Measurements from ENCODE around the gene CLNK. TPM values are rescaled to one million over a fixed set of nuclear protein-coding genes. Genes with fewer than 3 reads are reported as not detected.

The CLNK gene
- total RNA-seq, 2 experiments from 2014 or later: 0.05 to 0.17 TPM

GRCh38 chr4:10694151-10694827, 9.7 kb upstream of the CLNK start:
- Mint-ChIP-seq H3K9me3 (no peaks in the 10 kb centered on the region), H3K27ac (no peak overlapping the region), H3K4me3 (no peak overlapping the region), H3K36me3 (ENCODE audit: low read depth) (no peaks in the 10 kb centered on the region), H3K27me3 (no peaks in the 10 kb centered on the region), H3K4me1 (ENCODE audit: low read depth) (no peaks in the 10 kb centered on the region)
- Histone ChIP-seq H3K36me3 (ENCODE audit: insufficient read depth, low read length) (no peaks in the 10 kb centered on the region), H3K9me3 (ENCODE audit: control insufficient read depth in 1 of 2, insufficient read depth in 1 of 2, low read length in 2 of 2) (no peaks in the 10 kb centered on the region), H3K4me1 (ENCODE audit: insufficient read depth, low read length) (no peaks in the 10 kb centered on the region), H3K27ac (ENCODE audit: low read depth in 1 of 2, low read length in 2 of 2) (no peak overlapping the region), H3K4me3 (ENCODE audit: low read length) (no peak overlapping the region), H3K27me3 (ENCODE audit: control insufficient read depth in 1 of 2, insufficient read depth in 2 of 2, low read length in 2 of 2) (no peaks in the 10 kb centered on the region)
- CTCF ChIA-PET: no interaction called here
- TF ChIP-seq, protein P1, sequence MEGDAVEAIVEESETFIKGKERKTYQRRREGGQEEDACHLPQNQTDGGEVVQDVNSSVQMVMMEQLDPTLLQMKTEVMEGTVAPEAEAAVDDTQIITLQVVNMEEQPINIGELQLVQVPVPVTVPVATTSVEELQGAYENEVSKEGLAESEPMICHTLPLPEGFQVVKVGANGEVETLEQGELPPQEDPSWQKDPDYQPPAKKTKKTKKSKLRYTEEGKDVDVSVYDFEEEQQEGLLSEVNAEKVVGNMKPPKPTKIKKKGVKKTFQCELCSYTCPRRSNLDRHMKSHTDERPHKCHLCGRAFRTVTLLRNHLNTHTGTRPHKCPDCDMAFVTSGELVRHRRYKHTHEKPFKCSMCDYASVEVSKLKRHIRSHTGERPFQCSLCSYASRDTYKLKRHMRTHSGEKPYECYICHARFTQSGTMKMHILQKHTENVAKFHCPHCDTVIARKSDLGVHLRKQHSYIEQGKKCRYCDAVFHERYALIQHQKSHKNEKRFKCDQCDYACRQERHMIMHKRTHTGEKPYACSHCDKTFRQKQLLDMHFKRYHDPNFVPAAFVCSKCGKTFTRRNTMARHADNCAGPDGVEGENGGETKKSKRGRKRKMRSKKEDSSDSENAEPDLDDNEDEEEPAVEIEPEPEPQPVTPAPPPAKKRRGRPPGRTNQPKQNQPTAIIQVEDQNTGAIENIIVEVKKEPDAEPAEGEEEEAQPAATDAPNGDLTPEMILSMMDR (IDR thresholded peaks at IDR 0.05): no peak
- ATAC-seq (ENCODE audit: poor library complexity) (no peak), DNase-seq (no peak)
- intact Hi-C loops (cut with DNase I, micrococcal nuclease): no loop called here
- POLR2A ChIA-PET: no interaction called here

GRCh38 chr4:10691651-10692050, 7.1 kb upstream of the CLNK start:
- TF ChIP-seq, protein P1 (IDR thresholded peaks at IDR 0.05): no peak
- no peak overlapping the region for H3K27ac ChIP-seq (ENCODE audit: low read depth in 1 of 2, low read length in 2 of 2)
- H3K27ac Mint-ChIP-seq: no peak overlapping the region
- H3K27me3 Mint-ChIP-seq: no peaks in the 10 kb centered on the region
- H3K4me1 ChIP-seq (ENCODE audit: insufficient read depth, low read length): no peaks in the 10 kb centered on the region
- H3K9me3 ChIP-seq (ENCODE audit: control insufficient read depth in 1 of 2, insufficient read depth in 1 of 2, low read length in 2 of 2): no peaks in the 10 kb centered on the region
- no peak overlapping the region for H3K4me3 ChIP-seq (ENCODE audit: low read length)
- intact Hi-C loops (cut with DNase I, micrococcal nuclease): no loop called here
- H3K4me3 Mint-ChIP-seq: no peak overlapping the region
- CTCF ChIA-PET: no interaction called here
- DNase-seq: no peak
- no peaks in the 10 kb centered on the region for H3K27me3 ChIP-seq (ENCODE audit: control insufficient read depth in 1 of 2, insufficient read depth in 2 of 2, low read length in 2 of 2)
- H3K36me3 Mint-ChIP-seq (ENCODE audit: low read depth): no peaks in the 10 kb centered on the region
- no peaks in the 10 kb centered on the region for H3K36me3 ChIP-seq (ENCODE audit: insufficient read depth, low read length)
- POLR2A ChIA-PET: no interaction called here
- no peak for ATAC-seq (ENCODE audit: poor library complexity)
- H3K9me3 Mint-ChIP-seq: no peaks in the 10 kb centered on the region
- H3K4me1 Mint-ChIP-seq (ENCODE audit: low read depth): no peaks in the 10 kb centered on the region

- no peaks in the 10 kb centered on the region for H3K27me3 ChIP-seq (ENCODE audit: control insufficient read depth in 1 of 2, insufficient read depth in 2 of 2, low read length in 2 of 2)
- H3K4me3 ChIP-seq (ENCODE audit: low read length): no peak overlapping the region
- TF ChIP-seq, protein P1 (IDR thresholded peaks at IDR 0.05): no peak
- no peaks in the 10 kb centered on the region for H3K36me3 Mint-ChIP-seq (ENCODE audit: low read depth)
- no peaks in the 10 kb centered on the region for H3K9me3 Mint-ChIP-seq
- H3K27me3 Mint-ChIP-seq: no peaks in the 10 kb centered on the region
- H3K27ac ChIP-seq (ENCODE audit: low read depth in 1 of 2, low read length in 2 of 2): no peak overlapping the region
- CTCF ChIA-PET: no interaction called here
- no peak for ATAC-seq (ENCODE audit: poor library complexity)
- H3K4me3 Mint-ChIP-seq: no peak overlapping the region
- no peak for DNase-seq
- POLR2A ChIA-PET: no interaction called here
- intact Hi-C loops (cut with DNase I, micrococcal nuclease): no loop called here
- H3K36me3 ChIP-seq (ENCODE audit: insufficient read depth, low read length): no peaks in the 10 kb centered on the region
- no peak overlapping the region for H3K27ac Mint-ChIP-seq
- no peaks in the 10 kb centered on the region for H3K4me1 ChIP-seq (ENCODE audit: insufficient read depth, low read length)
- H3K4me1 Mint-ChIP-seq (ENCODE audit: low read depth): no peaks in the 10 kb centered on the region
- no peaks in the 10 kb centered on the region for H3K9me3 ChIP-seq (ENCODE audit: control insufficient read depth in 1 of 2, insufficient read depth in 1 of 2, low read length in 2 of 2)
Observed at GRCh38 chr4:10690185-10690907, 5.8 kb upstream of the CLNK start.

All from CD4-positive, alpha-beta T cell (primary cell).